ENCODE results near the gene ORC5.
"Not testable (repeated sequence)": the region's sequence is repeated elsewhere in the genome, so short reads cannot be mapped to it uniquely, and the experiment has no call there.

ORC5 gene

DNA sequence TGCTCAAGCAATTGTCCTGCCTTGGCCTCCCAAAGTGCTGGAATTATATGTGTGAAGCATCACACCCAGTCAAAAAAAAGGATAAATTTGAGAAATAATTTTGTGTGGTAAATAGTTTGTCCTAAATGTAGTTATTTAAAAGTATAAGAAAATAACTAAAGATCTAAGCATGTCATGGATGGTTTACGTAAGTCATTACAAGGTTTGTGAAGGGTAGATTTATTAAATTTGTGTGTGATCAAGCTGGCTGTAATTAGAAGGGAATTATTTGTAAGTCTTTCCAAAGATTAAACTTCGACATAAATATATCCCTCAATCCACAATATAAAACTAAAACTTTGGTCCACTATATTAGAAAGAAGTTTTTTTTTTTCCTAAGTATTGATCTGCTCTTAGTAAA is 28.6 kb downstream of the ORC5 start:
- DNase-seq, result no peak

DNA sequence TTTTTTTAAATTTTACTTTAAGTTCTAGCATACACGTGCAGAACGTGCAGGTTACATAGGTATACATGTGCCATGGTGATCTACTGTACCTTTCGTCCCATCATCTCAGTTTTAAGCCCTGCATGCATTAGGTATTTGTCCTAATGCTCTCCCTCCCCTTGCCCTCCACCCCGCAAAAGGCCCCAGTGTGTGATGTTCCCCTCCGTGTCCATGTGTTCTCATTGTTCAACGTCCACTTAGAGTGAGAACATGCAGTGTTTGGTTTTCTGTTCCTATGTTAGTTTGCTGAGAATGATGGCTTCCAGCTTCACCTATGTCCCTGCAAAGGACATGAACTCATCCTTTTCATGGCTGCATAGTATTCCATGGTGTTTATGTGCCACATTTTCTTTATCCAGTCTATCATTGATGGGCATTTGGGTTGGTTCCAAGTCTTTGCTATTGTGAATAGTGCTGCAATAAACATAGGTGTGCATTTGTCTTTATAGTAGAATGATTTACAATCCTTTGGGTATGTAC is 30.2 kb downstream of the ORC5 start:
- DNase-seq, result not testable (repeated sequence)

DNA sequence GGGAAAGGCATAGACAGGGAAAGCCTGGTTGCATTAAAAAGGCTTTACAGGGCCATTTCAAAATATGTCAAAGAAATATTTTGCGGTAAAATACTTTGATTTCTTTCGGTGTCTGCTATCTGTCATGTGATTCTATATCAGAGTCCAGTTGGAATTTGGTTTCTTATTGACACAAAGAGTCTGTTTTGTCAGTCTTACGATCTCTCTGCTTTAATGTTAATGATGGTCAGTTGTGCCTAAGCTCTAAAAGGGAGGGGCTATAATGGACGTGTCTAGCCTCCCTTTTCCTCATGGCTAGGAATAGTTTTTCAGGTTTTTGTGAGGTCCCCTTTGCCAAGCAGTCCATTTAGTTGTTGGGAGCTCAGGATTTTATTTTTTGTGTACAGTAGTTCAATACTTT is 31.5 kb downstream of the ORC5 start:
- no peak for DNase-seq

DNA sequence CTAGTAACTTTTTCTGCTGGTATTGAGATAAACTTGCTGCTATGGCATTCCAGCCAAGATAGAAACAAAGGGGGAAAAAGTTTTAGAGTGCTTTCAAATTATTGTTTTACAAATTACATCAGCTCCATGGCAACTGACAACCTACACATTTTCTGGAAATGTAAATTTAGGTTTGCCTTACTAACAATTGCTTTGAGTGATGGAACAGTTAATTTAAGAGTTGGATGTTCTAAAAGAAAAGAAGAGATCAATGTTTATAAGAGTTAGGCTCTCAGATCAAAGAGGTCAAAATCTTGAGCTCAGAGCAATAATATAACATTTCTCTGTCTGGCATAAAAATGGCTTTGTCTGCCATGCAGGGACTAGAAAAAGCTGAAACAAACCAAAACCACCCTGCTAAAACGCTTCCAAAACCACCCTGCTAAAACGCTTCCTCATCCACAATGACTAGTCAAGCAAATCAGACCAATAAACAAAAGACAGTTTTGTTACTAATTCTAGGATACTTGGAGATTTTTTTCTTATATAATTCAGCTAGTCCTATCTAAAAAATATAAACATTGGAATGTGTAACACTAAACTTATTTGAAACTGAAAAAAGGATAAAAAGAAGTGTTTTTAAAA is 32.3 kb downstream of the ORC5 start:
- DNase-seq, result no peak

DNA sequence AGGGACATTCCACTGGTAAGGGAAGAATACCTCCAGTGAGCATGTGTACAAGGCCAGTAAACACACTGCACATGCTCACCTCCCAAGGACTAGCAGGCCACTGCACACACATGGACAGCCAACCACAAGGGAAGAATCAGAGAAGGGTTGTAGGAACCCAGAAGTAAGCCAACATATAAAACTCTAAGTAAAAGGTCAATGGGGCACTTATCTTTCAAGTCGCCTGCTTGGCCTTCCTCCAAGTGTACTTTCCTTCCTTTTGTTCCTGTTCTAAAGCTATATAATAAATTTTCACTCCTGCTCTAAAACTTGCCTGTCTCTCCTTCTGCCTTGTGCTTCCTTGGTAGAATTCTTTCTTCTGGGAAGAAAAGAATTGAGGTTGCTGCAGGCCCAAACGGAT is 33.0 kb downstream of the ORC5 start:
- no peak for DNase-seq

DNA sequence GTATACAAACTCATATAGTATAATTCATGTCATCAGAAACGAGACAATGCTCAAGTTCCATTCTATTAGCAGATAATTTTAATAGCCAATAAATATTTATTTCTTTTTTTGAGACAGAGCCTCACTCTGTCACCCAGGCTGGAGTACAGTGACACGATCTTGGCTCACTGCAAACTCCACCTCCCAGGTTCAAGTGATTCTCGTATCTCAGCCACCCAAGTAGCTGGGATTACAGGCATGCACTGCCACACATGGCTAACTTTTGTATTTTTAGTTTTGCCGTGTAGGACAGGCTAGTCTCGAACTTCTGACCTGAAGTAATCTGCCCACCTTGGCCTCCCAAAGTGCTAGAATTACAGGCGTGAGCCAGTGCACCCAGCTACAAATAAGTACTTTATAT is 45.7 kb downstream of the ORC5 start:
- no peak for DNase-seq

DNA sequence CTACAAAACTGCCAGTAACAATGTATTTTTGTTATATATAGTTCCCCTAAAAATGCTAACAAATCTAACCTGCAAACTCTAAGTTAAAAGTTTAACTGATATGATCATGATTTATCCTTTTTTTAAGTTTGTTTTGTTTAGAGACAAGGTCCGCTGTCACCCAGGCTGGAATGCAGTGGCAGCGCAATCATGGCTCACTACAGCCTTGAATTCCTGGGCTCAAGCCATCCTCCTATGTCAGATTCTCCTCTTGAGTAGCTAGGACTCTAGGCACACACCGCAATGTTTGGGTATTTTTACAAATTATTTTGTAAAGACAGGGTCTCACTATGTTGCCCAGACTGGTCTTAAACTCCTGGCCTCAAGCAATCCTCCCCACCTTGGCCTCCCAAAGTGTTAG is 46.6 kb downstream of the ORC5 start:
- DNase-seq, result no peak

DNA sequence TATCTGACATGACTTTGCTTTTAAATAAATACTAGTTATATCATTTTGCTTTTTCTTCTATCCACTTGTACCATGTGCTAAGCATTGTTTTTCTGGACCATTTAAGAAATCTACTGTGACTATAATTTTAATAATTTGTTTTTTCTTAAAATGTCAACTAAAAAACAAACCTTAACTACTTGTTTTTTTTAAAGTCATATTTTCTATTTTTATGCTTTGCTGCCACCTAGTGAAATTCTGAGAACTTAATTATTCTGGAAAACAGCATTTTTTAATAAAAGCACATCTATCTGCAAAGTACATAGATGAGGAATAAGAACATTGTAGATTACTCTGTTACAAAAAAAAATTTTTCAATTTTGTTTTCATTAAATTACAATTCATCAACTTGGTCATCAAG is 47.4 kb downstream of the ORC5 start:
- peak; percentile 7 for DNase-seq

DNA sequence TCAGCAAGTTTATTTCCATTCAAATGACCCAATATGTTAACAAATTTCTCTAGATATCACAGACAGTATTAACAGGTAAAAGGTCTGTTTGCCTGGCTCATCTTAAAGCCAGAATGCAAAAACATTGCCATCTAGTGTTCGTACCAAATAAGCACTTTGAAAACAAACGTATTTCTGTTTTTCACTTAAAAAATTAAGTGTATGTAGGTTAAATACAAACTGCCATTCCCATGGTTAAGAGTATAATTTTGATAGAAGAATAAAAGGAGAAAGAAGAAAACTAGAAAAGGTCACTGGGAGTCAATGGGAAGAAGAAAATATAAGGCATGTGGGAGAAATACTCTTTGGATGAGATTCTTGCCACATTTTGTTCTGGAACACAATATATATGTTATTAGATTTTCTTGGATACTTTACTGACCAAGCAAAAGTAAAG is 51.0 kb downstream of the ORC5 start:
- DNase-seq, result peak; percentile 14

DNA sequence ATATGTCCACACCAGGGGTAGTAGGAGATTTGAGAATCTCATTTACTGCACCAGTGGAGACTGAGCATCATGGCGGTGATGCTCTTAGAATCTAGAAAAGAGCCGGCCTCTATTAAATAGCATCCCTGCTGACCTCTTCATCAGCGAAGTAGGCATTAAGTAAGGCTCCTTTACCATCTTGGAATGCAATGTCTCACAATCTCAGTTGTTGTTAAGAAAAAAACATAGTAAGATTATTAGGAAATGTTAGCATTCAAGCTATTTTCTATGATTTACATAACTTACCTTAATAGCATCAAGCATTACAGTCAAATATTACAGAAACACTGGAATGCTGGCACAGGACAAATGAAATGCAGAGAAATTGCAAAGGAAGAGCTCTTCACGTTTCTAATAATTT is 54.5 kb downstream of the ORC5 start:
- DNase-seq, result no peak

DNA sequence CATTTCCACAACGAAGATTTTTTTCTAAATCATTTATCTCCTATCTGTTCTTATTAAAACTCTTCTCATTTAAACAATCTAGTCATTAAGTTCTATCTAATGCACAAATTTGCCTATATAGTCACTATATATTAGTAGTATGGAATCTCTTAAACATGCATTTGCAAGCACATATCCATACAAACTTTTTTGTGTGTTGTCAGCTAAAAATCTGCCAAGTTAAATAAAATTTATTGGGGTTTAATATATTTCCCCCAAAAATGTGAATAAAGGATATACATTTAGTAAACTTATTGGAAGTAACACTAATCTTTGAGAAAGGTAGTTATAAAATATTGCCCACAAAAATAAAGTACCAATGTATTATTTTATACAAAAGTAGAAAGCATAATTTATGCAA is 55.3 kb downstream of the ORC5 start:
- DNase-seq, result no peak

DNA sequence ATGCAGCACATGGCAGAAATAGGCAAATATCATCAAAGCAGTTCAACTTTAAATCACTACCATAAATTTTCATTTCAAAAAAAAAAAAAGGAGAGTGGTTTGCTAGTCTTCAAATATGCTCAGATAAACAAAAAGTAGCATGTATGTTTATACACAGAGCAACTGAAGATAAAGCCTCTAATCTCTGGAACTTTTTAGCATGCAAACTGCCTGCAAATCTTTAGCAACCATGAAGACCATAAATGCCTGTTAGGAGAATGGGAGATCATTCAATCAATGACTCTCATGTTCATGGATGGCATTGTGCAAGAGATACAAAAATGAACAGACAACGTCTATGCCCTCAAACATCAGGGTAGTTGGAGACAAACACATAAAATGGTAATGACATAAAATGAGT is 57.3 kb downstream of the ORC5 start:
- DNase-seq, result no peak

DNA sequence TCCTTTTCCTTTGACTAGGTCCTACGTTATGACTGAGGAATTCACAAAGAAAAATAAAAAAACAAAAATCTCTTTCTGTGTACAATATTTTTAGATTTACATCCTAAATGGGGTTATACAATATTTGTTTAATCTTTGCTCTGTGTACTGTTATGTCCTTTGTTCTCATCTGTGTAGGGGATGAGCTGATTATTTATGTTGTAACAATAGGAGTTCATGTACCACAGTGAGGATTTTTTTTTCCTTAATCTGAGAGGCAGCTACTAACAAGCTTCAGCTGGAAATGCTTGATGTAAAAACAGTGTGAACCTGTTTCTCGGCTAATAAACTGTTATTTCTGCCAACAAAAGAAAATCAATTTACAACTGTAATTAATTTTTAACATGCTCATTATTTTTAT is 58.0 kb downstream of the ORC5 start:
- DNase-seq, result no peak

DNA sequence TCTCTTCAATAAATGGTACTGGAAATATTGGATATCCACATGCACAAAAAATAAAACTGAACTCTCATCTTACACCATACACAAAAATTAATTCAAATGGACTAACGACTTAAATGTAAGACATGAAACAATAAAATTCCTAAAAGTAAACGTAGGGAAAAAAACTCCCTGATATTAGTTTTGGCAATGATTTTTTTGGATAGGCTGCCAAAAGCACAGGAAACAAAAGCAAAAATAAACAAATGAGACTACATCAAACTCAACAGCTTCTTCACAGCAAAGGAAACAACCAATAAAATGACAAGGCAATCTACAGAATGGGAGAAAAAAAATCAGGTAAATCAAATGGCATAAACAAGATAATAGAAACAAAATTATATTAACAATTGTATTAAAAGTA is 65.7 kb downstream of the ORC5 start:
- no peak for DNase-seq

DNA sequence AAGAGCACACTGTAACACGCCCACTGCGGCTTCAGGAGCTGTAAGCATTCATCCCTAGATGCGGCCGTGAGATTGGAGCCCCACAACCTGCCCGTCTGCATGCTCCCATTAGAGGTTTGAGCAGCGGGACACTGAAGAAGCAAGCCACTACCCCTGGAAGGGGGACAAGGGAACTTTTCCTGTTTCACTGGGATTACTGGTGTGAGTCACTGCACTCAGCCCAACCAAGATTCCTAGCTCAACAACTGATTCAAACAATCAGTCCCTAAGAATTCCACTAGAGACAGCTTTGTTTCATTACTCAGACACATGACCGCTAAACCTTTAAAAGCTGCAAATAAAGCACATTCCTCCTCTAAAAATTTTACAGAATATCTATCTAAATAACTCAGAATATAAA is 69.8 kb downstream of the ORC5 start:
- DNase-seq, result no peak

DNA sequence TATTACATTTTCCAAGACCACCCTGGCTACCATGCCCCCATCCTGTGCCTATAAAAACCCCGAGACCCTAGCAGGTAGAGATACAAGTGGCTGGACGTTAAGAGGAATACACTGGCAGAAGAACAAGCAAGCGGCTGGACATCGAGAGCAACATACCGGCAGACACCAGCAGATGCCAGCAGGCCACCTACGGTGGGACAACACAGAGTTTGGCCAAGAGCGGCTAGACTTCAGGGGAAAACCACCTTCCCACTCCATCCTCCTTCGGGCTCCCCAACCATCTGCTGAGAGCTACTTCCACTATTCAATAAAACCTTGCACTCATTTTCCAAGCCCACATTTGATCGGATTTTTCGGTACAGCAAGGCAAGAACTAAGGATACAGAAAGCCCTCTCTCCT is 70.3 kb downstream of the ORC5 start:
- no peak for DNase-seq

DNA sequence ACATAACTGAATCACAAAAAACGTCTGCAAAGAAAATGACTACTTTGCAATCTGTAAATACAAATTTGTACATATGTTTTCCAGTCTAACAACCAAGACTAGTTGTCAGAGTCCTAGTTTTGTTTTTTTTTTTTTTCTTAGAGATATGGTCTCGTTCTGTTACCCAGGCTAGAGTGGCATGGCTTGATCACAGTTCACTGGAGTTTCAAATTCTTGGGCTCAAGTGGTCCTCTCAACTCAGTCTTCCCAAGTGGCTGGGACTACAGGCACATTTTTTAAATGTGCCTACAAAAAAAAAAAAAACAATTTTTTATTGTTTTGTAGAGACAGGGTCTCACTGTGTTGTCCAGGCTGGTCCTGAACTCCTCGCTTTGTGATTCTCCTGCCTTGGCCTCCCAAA is 70.8 kb downstream of the ORC5 start:
- no peak for DNase-seq

DNA sequence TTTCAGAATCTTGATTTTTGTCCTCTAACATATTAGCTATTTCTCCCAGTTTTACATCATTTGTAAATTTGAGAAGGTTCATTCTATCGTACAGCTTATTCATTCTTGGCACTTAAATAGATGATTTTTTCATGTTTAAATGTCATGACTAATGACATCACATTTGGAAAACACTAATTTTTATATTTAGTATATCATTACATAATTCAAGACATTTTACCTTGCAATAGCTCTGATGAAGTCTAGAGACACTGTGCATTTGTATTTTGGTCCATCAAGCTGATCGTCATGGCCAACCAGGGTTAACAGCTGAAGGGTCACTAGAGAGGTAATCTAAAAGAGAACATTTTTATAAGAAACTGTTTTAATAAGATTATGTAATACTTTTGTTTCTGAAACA is 71.3 kb downstream of the ORC5 start:
- no peak for DNase-seq

DNA sequence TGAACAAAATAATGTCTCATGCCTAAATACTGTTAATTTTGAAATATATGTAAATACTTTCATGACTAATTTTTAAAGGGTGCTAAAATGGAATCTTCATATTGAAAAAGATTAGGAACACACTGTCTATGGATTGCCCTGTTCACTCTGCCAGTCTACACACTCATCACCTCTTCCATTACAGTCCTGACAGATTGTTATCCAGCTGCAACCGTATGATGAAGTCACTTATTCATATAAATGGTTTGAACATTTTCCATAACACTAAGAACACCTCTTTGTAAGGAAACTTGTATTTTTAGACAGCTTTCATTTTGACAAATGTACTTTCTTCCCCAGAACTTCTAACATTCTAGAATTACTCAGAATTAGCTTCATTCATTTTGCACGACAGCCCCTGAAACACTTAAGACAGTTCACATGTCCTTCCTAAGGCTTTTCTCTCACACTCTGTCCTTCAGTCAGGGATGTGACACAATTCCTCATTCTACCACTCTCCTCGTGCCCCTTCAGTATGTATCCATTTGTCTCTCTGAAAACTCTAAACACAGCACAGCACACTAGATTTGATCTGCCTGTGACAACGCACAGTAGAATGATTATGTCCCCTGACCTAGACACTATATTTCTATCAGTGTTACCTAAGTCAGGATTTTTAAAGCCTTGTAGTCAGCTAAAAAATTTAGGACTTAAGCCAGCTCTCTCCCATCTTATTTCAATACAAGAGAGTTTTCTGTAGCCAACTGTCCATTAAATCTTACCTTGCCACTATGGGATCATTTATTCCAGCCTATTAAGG is 71.9 kb downstream of the ORC5 start:
- no peak for DNase-seq

DNA sequence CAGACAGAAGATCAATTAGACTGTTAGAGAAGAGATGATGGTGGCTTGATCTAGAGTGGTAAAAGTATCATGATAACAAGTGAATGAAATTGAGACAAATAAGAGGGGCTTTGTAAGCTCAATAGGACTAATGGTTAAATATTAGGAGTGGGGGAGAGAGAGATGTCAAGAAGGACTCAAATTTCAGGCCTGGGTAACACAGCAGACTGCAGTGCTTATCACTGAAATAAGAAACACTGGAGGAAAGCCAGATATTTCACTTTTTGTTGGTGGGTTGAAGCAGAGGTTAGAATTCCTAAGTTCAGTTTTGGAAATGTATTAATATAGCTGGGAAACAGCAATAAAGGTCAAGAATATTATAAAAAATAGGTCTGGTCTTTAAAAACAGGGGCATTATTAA is 74.6 kb downstream of the ORC5 start:
- DNase-seq, result no peak

DNA sequence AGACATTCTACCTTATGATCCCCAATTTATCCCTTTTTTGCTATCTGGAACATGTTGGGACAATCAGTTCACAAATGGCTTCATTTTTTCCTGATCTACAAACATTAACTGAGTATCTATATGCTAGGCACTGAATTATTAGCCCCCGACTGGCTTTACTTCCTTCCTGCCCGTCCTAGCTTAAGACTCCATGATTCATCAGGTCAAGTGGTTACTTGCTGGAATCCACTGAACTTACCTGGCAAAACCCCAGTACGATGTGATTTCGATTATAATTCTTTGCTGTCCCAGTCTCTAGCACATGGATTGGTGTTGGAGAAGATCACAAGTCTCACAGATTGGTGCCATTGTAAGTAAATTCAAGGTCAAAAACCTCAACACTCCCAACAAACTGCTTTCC is 77.1 kb downstream of the ORC5 start:
- DNase-seq, result no peak

DNA sequence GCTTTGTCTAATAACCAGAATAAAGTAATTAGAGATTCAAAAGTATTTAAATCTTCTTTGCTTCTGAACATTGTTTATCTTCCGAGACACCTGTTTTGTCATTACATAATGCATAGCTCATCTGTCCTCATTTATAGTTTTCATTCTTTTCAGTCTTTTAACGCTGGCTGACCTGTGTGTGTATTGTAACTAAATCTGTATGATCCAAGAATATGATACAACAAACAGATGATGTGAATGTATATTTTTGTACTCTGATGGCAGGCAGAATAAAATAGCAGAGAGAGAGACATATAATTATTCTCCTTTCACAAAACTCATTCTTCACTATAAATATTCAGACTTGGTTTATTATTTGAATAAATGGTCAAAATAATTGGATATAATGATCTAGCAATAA is 80.6 kb downstream of the ORC5 start:
- DNase-seq, result no peak

DNA sequence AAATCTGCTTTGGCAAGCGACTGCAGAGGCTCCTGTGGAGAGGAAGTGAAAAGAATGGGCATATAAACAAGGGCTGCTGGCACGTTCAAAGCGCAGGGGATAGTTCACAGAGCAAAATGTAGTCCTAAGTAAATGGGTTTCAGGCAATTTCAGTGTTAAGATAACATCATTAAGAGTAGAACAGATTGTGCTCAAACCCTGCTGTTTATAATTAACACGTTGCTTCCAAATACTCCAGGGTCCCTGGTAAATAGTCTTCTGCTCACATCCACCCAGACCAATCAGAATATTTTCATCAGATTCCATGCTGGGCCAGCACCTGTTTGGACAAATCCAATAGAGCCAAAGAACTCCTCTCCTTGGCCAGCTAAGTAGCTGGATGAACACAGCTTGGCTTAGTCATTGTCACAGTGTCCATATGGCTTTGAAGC is 81.4 kb downstream of the ORC5 start:
- DNase-seq, result no peak

DNA sequence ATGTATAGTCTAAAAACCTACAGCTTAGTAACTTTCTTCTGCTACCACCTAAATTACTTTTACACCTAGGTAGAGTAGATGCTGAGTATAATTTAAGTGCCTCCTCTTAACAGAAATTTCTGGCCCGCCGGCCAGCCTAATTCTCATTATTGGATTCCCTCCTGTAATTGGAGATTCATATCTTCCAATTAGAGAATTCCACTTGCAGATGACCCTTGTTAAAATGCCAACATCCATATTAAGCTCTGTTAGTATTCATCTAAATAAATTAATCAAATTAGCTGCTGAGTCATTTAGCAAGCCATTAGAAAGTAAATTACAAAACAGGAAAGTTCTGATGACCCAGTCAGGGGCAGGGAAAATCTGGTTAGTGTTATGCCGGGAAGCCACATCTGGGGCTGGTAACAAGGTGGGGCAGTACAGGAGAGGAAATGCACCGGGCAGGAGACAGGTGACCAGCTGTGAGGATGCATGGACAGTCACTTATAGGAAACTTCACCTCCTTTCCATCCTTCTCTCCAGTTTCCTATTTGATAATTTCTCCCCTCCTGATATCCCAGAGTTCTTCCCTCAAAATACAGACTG is 82.8 kb downstream of the ORC5 start:
- no peak for DNase-seq
